GM23338 (cell line): Measurements from ENCODE around the gene SNX4. TPM values are rescaled to one million over a fixed set of nuclear protein-coding genes. Genes with fewer than 3 reads are reported as not detected.

ENCODE experiments used
- ATAC-seq: fragments of 200-7000 bp; cut with Tn5 transposase; 3 replicates; pipeline ENCODE4 v1.9.1; 2020
- DNase-seq: peaks from one replicate; pipeline ENCODE4 v3.0.0-alpha.2; 2015; ENCODE audit warnings: low spot score
- H2AFZ ChIP-seq: fragments of 200-600 bp; sonication (generic); 2 replicates; pipeline ENCODE4 v1.8.0; 2016; ENCODE audit warnings: antibody characterized with exemption, mild to moderate bottlenecking, moderate library complexity
- H3F3A ChIP-seq: fragments of 200-600 bp; sonication (generic); replicated peaks from 2 replicates; pipeline ENCODE4 v1.8.0; 2017; ENCODE audit warnings: antibody characterized with exemption, mixed run types, low read depth
- H3K27ac ChIP-seq: fragments of 200-600 bp; sonication (generic); 2 replicates; pipeline ENCODE4 v1.6.1; 2016; ENCODE audit warnings: low read depth
- H3K27me3 ChIP-seq: fragments of 200-600 bp; sonication (generic); 2 replicates; pipeline ENCODE4 v1.8.0; 2016; ENCODE audit warnings: mild to moderate bottlenecking, mixed run types, moderate library complexity; ENCODE audit not compliant: insufficient read depth
- H3K36me3 ChIP-seq: fragments of 200-600 bp; sonication (generic); 2 replicates; pipeline ENCODE4 v1.8.0; 2016; ENCODE audit warnings: mild to moderate bottlenecking; ENCODE audit not compliant: insufficient read depth
- H3K4me1 ChIP-seq: fragments of 200-600 bp; sonication (generic); 2 replicates; pipeline ENCODE4 v1.8.0; 2016; ENCODE audit warnings: mild to moderate bottlenecking, moderate library complexity; ENCODE audit not compliant: insufficient read depth
- H3K4me2 ChIP-seq: fragments of 200-600 bp; sonication (generic); 2 replicates; pipeline ENCODE4 v1.7.1; 2017; ENCODE audit warnings: mixed run types
- H3K4me3 ChIP-seq: fragments of 200-600 bp; sonication (generic); 2 replicates; pipeline ENCODE4 v1.6.1; 2016; ENCODE audit warnings: mixed run types
- H3K79me2 ChIP-seq: fragments of 200-600 bp; sonication (generic); replicated peaks from 2 replicates; pipeline ENCODE4 v1.8.0; 2017; ENCODE audit warnings: mild to moderate bottlenecking; ENCODE audit not compliant: insufficient read depth
- H3K9me2 ChIP-seq: fragments of 200-600 bp; sonication (generic); 2 replicates; pipeline ENCODE4 v1.8.0; 2017; ENCODE audit not compliant: insufficient read depth
- H4K20me1 ChIP-seq: fragments of 200-600 bp; sonication (generic); replicated peaks from 2 replicates; pipeline ENCODE4 v1.8.0; 2017; ENCODE audit warnings: mild to moderate bottlenecking; ENCODE audit not compliant: insufficient read depth
- H3K27ac Mint-ChIP-seq: 2 replicates; pipeline ENCODE4 v1.8.0; 2020; ENCODE audit warnings: inconsistent platforms, mild to moderate bottlenecking, moderate library complexity, mixed read lengths
- H3K27me3 Mint-ChIP-seq: 3 replicates; pipeline ENCODE4 v1.8.0; 2022; ENCODE audit warnings: low read depth, mild to moderate bottlenecking, moderate library complexity, mixed read lengths, inconsistent platforms; ENCODE audit not compliant: insufficient read depth, poor library complexity
- H3K36me3 Mint-ChIP-seq: 3 replicates; pipeline ENCODE4 v1.8.0; 2021; ENCODE audit warnings: low read depth, mild to moderate bottlenecking, inconsistent platforms, moderate library complexity, mixed read lengths
- H3K4me1 Mint-ChIP-seq: 3 replicates; pipeline ENCODE4 v1.8.0; 2020; ENCODE audit warnings: mild to moderate bottlenecking, inconsistent platforms, mixed read lengths
- H3K4me3 Mint-ChIP-seq: 3 replicates; pipeline ENCODE4 v1.8.0; 2021; ENCODE audit warnings: moderate library complexity, mild to moderate bottlenecking, inconsistent platforms, mixed read lengths
- H3K9me3 Mint-ChIP-seq: 3 replicates; pipeline ENCODE4 v1.8.0; 2020; ENCODE audit warnings: moderate library complexity, mild to moderate bottlenecking, inconsistent platforms, mixed read lengths
- CREB1 ChIP-seq: fragments of 250-450 bp; sonication (Bioruptor Pico); IDR thresholded peaks from 2 replicates; pipeline ENCODE4 v1.5.0; 2020; ENCODE audit warnings: low read depth, mild to moderate bottlenecking, moderate library complexity
- CTCF ChIP-seq, 2 experiments: fragments of 200-600 bp in 1 of 2; sonication (generic) in 1 of 2; conservative IDR thresholded peaks; 2 replicates each; pipeline versions ENCODE4 v1.5.1 to v1.6.1; 2016 to 2017; ENCODE audit warnings: antibody characterized with exemption in 2 of 2, low read depth in 2 of 2, mild to moderate bottlenecking in 2 of 2, moderate library complexity in 1 of 2
- ETS1 ChIP-seq: IDR thresholded peaks from 2 replicates; pipeline ENCODE4 v1.6.1; 2016; ENCODE audit warnings: antibody characterized with exemption
- EZH2 ChIP-seq: fragments of 200-600 bp; sonication (generic); IDR thresholded peaks from one replicate; pipeline ENCODE4 v1.8.0; 2017; ENCODE audit warnings: antibody characterized with exemption, mild to moderate bottlenecking, low read depth; ENCODE audit not compliant: unreplicated experiment
- EZH2phosphoT487 ChIP-seq: fragments of 200-600 bp; sonication (generic); IDR thresholded peaks from one replicate; pipeline ENCODE4 v1.8.1; 2018; ENCODE audit warnings: antibody characterized with exemption; ENCODE audit not compliant: unreplicated experiment
- JUNB ChIP-seq: IDR thresholded peaks from one replicate; pipeline ENCODE4 v1.6.1; 2016; ENCODE audit warnings: antibody characterized with exemption; ENCODE audit not compliant: unreplicated experiment
- NANOG ChIP-seq: IDR thresholded peaks from 2 replicates; pipeline ENCODE4 v1.6.1; 2016; ENCODE audit warnings: antibody characterized with exemption, borderline replicate concordance
- POLR2AphosphoS5 ChIP-seq: IDR thresholded peaks from 2 replicates; pipeline ENCODE4 v1.6.1; 2016; ENCODE audit warnings: antibody characterized with exemption, low read depth
- REST ChIP-seq: IDR thresholded peaks from one replicate; pipeline ENCODE4 v1.6.1; 2018; ENCODE audit warnings: antibody characterized with exemption; ENCODE audit not compliant: unreplicated experiment
- STAT1 ChIP-seq: IDR thresholded peaks from one replicate; pipeline ENCODE4 v1.6.1; 2016; ENCODE audit warnings: antibody characterized with exemption; ENCODE audit not compliant: unreplicated experiment
- ZNF114 ChIP-seq: fragments of 250-450 bp; sonication (Bioruptor Pico); IDR thresholded peaks from 2 replicates; pipeline ENCODE4 v1.5.0; 2020; ENCODE audit warnings: mild to moderate bottlenecking, moderate library complexity
- ZNF331 ChIP-seq: fragments of 250-450 bp; sonication (Bioruptor Pico); IDR thresholded peaks from 2 replicates; pipeline ENCODE4 v1.5.0; 2020; ENCODE audit warnings: low read depth, mild to moderate bottlenecking, moderate library complexity
- ZNF462 ChIP-seq: fragments of 250-450 bp; sonication (Bioruptor Pico); IDR thresholded peaks from 2 replicates; pipeline ENCODE4 v1.5.0; 2020; ENCODE audit warnings: mild to moderate bottlenecking, moderate library complexity
- polyA plus RNA-seq: library from polyadenylated mRNA; unstranded; fragments of >200 nt; fragmentation: Nextera tagmentation; extraction: Ambion mirVana; gene quantifications from 2 replicates; pipeline ENCODE4 v1.2.1, GENCODE V29; 2016
- total RNA-seq: library from RNA; depleted of rRNA; stranded (reverse); fragments of >200 nt; shearing (Covaris generic); gene quantifications from 2 replicates; pipeline ENCODE4 v1.2.3, GENCODE V29; 2014

SNX4 gene
- total and polyA plus RNA-seq, 2 experiments from 2014 or later = 13.0 to 27.8 TPM

- Histone ChIP-seq H3K4me3 (no peak overlapping the region), H3K27ac (no peak overlapping the region), H2AFZ (no peak overlapping the region), H4K20me1 (peaks cover 7% of the 10 kb centered on the region; the same call in 1 of the 2 replicates), H3K4me1 (peaks cover 9% of the 10 kb centered on the region; the same call in 1 of the 2 replicates), H3K9me2 (no peaks in the 10 kb centered on the region), H3K4me2 (no peak overlapping the region), H3K79me2 (no peaks in the 10 kb centered on the region), H3F3A (no peaks in the 10 kb centered on the region), H3K27me3 (no peaks in the 10 kb centered on the region), H3K36me3 (no peaks in the 10 kb centered on the region)
- no peak for DNase-seq
- Mint-ChIP-seq H3K9me3 (no peaks in the 10 kb centered on the region), H3K4me1 (peaks cover 7% of the 10 kb centered on the region; the same call in 2 of the 3 replicates), H3K4me3 (no peak overlapping the region), H3K27me3 (peaks cover under 1% of the 10 kb centered on the region), H3K27ac (no peak overlapping the region), H3K36me3 (peaks cover 13% of the 10 kb centered on the region)
- no peak for ATAC-seq
- TF ChIP-seq STAT1 (no peak), REST (no peak), EZH2 (no peak), CREB1 (CRISPR knock-in tag) (no peak), ZNF331 (CRISPR knock-in tag) (no peak), ZNF114 (CRISPR knock-in tag) (no peak), JUNB (no peak), NANOG (no peak), ETS1 (no peak), POLR2AphosphoS5 (no peak), EZH2phosphoT487 (no peak), CTCF (conservative IDR thresholded peaks at IDR 0.05; ENCODE audit: low read depth in 2 of 2) (no peak), ZNF462 (CRISPR knock-in tag) (no peak)
These were observed 39.2 kb downstream of the SNX4 start for GRCh38 chr3:125480656-125481374.
